Fibroblast of skin of back (primary cell): Measurements from ENCODE around the gene HSD11B1.
"Not testable (repeated sequence)": the region's sequence is repeated elsewhere in the genome, so short reads cannot be mapped to it uniquely, and the experiment has no call there.

Source experiments
- DNase-seq: peaks from one replicate; pipeline ENCODE4 v3.0.0-alpha.2; 2013

Gene HSD11B1

DNA sequence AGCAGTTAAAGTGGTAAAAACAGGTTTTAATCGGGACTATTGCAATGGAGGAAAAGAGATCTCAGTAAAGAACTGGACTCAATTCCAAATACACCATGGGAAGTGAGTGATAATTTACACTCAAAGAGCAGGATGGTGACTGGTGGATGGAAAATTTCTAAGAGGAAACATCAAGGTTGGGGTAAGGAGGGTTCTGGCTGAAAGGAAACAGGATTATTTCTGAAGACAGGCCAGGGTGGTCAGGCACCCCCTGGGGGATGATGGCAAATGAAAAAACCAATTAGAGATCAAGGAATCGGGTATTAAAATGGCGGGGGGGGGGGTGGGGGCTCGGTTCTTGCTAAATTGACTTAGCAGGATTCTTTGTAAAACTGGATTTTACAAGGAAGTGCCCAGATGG is 12.3 kb upstream of the HSD11B1 start:
- DNase-seq, result no peak

DNA sequence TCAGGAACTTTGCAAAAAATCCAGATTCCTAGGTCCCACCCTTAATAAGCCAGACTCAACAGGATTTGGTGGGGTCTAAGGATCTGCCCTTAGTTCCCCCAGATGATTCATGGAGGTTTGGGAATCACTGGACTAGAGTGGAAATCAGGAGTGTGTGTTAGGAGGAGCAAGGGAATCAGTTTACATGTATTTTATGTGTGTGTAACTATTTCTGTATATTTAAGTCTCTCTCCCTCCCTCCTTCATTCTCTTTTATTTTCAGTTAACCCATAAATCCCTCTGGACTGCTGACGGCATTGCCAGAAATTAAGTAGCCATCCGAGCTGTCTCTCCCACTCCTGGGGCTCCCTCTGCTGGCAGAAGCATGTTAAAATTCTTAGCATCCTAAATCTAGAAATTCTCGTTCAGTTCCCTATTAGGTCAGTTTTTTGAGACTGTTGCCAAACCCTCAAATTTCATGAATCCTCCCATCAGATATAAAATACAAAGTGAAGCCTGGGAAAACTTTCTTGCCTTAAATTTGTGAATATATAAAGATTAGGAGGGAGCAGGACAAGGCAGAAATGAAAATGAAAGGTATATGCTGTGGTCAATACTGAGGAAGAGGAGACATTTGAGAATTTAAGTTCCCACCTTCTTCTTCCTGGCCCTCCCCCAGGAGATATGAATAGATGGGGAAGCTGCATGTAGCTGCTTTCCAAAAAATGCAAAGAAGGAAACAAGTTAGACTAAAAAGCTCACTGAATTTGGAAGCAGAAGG is 11.7 kb upstream of the HSD11B1 start:
- DNase-seq, result peak; percentile 78

- DNase-seq, result no peak
Observed at GRCh38 chr1:209696673-209697072, 8.0 kb upstream of the HSD11B1 start.

- no peak for DNase-seq
Observed at GRCh38 chr1:209697126-209697525, 7.5 kb upstream of the HSD11B1 start.

DNA sequence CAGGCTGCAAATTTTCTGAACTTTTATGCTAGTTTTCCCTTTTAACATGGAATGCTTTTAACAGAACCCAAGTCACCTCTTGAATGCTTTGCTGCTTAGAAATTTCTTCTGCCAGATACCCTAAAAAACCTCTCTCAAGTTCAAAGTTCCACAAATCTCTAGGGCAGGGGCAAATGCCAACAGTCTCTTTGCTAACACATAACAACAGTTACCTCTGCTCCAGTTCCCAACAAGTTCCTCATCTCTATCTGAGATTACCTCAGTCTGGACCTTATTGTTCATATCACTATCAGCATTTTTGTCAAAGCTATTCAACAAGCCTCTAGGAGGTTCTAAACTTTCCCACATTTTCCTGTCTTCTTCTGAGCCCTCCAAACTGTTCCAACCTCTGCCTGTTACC is 4.0 kb upstream of the HSD11B1 start:
- not testable (repeated sequence) for DNase-seq

DNA sequence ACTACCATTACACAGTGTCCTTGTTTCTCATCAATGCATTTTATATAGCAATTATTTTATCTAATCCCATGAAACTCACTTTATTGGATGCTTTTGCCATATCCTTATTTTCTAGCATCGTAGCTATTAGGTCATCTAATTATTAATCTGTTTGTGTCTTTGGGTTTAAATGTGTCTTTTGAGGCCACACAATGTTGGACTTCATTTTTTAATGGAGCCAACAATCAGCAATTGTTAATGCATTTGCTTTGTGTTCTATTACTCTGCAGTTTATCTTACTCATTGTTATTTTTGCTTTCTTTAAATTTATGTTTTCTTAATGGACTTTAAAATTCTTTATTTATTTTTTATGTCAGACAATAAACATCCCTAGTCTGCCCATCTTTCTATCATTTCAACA is 1.8 kb upstream of the HSD11B1 start:
- no peak for DNase-seq

DNA sequence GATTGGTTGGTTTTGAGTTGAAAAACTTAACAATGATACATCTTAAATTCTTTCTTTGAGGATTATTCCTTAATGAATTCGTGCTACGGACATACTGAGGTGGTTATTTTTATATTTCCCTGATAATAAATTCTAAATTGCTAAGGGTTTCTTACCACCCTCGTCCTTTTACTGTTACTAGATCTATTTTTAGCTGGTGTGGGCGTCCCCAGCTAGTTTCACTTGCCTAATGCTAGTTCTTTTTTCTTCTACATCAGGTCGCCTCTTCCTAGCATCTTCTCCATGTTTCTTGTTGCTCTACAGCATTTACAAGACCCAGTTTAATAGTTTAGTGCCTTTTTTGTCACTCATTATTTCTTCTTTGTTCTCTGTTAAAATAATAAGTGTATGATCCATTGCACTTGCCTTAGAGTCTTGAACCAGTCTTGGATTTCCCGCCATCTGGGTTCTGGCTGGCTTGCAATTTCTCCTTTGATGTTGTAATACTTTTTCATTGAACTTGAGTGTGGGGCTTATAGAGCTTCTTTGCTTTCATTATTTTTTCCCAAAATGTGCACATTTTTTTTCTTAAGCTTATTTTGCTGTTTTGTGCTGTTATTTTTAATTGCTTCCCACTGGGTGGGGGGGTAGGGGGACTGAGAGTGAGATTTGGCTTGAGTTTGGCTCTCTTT is 677 bp upstream of the HSD11B1 start:
- no peak for DNase-seq

GRCh38 chr1:209705033-209705598 is 470 bp downstream of the HSD11B1 start:
- DNase-seq, result no peak

DNA sequence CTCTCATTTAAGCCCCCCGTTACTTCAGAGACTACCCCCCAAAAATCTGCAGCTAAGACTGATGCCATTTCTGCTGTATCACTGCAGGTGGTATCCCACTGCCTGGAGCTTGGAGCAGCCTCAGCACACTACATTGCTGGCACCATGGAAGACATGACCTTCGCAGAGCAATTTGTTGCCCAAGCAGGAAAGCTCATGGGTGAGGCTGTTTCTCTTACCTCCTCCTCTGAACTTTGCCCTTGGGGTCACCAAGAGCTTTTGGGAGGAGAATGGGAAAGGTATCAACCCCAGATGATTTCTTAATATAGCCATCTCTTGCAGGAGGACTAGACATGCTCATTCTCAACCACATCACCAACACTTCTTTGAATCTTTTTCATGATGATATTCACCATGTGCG is 2.0 kb downstream of the HSD11B1 start:
- DNase-seq, result no peak

DNA sequence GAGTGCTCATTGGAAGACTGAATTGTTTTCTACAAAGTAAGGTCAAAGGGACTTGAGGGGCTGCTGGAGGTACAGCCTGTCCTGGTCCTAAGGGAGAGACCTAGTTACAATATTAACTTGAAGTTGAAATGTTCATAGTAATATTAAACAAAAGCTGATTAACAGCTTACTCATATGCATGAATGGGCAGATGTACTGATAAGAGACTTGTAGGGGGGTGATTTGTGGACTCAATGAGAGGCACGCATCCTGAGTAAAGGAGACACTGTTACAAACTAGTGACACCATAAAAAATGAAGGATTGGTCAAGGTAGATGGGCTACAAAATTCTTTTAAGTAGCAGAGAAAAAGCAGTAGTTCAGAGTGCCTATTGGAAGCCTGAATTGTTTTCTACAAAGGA is 2.7 kb downstream of the HSD11B1 start:
- DNase-seq, result no peak

DNA sequence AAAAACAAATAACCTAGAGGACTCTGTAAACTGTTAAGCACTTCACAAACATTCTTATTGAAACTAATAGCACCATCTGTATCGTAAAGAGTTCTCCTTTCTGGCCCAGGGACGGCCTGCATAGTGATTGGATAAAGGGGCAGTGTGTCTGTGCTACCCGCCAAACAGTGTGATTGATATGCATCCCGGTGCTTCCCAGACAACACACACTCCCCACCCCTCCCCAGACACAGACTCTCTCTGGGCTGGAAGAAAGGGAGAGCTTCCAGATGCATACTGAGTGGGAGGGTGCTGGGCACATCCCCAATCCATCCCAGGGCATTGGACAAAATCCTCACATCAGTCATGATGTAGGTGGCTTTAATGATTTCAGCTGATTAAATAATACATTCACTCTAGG is 3.7 kb downstream of the HSD11B1 start:
- DNase-seq, result no peak

DNA sequence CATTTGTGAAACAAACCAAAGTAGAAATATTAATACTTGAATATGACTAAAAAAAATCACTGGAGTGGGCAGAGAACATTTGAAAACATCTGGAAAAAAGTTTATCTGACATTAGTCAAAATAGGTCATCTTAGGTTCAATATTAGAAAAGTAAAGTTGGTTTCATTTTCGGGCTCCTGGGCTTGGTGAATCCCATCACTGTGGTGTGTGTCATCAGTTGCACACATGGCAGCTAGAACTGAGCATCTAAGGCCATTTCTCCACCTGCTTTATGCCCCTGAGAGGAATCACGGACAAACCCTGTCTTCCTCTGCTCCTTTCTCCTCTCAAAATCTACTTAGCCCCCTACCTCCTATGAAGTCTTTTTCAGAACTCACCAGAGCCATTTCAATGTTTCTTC is 5.4 kb downstream of the HSD11B1 start:
- DNase-seq, result no peak

DNA sequence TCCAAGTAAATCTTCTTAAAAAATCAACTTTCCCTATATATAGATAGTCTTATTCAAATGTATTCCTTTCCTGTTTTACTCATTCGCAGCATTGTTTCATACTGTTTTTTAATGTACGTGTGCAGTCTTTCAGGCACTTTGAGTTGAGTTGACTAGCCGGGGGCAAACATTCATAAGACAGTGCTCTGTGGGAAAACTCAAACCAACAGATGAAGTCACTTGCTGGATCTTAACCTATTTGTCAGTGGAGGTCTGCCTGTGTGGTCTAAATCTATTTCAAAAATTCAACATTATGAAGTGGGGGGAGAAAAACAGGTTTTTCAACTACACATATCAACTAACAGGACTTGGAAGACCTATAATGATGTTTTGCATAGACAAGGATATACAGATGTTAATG is 6.2 kb downstream of the HSD11B1 start:
- DNase-seq, result no peak

DNA sequence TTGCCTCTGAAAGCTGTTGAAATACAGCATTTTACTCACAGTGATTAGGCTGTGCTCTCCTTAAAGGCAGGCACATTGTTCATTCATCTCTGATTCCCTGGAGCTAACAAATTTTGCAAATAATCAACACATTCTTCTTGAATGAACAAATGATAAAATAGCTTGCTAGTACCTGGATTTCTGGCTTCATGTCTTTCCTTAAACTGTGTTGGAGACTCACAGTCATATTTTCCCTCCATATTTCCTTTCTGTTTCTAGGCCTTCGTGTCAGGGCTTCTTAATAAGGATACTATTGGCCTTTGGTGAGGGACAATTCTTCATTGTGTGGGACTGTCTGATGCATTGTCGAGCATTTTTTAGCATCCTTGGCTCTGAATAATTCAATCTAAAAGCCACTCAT is 9.7 kb downstream of the HSD11B1 start:
- no peak for DNase-seq

DNA sequence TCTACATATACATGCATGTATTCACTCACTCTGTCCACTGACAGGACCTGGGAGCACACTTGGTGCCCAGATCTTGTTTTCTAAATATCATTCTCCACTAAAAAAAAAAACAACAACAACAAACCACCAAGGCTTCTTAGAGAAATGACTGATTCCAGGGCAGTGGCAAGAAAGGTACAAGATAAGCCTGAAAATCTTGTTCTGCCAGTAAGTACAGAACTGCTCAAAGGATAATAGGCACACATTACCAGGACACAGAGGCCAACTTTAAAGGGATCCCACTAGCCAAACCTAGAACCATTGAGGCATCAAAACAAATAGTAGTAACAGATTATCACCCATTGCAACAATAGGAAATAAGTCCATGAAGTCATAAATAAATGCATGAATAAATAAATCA is 10.7 kb downstream of the HSD11B1 start:
- DNase-seq, result no peak

DNA sequence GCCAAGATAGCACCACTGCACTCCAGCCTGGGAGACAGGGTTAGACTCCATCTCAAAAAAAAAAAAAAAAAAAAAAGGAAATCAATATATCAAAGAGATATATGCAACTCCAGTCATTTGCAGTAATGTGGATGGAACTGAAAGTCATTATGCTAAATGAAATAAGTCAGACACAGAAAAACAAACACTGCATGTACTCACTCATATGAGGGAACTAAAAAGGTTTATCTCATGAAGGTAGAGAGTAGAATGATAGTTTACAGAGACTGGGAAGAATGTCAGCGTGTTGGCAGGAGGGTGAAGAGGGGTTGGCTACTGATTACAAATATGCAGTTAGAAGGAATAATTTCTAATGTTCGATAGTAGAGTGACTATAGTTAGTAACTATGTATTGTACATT is 13.2 kb downstream of the HSD11B1 start:
- no peak for DNase-seq

DNA sequence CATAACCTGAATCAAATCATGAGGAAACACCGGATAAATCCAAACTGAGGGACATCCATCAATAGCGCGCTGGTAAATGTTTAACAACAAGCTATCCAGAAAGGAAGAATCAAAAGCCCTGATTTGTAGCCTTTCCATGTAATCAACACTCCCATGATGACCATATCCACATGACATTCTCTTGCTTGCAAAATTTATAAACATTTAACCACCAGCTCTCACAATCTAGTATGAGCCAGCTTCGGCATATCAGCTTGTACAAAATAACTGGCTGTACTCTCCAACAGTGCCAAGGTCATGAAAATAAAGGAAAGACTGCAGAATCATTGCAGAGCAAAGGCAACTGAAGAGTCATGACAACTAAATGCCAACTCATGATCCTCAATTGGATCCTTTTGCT is 15.7 kb downstream of the HSD11B1 start:
- no peak for DNase-seq

DNA sequence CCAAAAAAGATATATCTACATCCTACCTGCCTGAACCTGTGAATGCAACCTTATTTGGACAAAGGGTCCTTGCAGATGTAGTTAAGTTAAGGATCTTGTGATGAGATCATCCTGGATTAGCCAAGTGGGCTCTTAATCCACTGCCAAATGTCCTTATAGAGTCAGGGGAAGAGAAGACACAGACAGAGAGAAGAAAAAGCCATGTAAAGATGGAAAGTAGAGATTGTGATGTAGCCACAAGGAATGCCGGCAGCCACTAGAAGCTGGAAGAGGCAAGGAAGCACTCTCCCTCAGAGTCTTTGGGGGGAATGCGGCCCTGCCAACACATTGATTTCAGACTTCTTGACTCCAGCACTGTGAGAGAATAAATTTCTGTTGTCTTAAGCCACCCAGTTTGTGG is 16.2 kb downstream of the HSD11B1 start:
- DNase-seq, result peak; percentile 14

DNA sequence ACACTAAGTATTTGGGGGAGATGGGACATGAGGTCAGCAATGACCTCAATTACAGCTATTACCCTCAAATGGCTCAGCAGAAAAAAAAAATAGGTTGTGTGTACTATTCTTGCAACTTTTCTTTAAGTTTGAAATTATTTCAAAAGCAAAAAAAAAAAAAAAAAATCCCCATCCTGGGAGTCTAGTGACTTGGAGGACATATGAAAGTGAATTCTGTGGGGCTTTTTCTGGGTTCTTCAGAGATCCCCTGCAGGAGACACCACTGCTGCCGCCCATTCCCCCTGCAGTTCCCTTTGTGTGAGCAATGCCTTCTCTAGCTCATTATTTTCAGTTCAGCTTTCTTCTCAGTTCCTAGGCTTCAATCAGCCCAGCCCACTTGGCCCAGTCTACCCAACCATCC is 16.7 kb downstream of the HSD11B1 start:
- no peak for DNase-seq

- no peak for DNase-seq
Observed at GRCh38 chr1:209723265-209723664, 18.6 kb downstream of the HSD11B1 start.

DNA sequence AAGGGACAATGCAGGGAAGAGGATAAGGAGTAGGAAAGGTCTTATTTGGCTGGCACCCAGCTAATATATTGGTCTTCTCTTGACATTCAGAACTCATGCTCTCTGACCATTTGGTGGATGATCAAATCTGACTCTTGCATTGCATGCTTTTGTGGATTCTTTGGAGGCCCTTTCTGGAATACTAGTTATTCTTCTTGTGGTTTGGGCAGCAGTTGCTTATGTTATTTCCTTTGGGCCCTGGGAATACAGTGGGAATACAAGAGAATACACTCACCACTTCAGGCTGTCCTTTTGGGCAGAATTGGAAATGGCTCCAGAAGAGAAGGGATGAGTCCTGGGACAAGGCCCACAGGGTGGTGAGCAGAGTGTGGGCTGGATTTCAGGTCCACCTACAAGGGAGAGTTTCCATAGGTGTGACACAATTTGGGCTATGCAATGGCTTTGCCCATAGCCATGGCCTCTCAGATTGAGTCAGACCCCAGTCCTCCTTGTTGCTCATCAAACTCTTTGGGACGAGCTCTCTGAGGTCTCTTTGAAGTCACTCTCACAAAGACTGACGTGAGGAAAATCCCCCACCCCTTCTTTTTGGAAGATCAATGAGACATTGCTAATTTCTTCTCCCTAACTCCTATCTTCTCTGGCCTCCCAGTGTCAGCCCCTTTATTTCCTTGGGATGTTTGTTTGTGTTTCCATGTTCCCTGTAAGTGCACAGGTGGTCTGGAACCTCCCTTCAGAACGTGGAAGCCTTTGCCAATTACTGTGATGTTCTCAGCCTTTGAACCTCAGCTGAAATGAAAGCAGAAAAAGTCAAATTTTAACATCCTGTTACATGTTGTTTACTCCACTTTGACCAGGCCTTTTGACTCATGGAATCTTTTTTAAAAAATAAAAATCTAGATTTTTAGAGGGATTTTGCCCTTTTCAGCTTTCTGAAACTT is 19.4 kb downstream of the HSD11B1 start:
- peak; percentile 42 for DNase-seq

GRCh38 chr1:209727286-209727685 is 22.6 kb downstream of the HSD11B1 start:
- no peak for DNase-seq

DNA sequence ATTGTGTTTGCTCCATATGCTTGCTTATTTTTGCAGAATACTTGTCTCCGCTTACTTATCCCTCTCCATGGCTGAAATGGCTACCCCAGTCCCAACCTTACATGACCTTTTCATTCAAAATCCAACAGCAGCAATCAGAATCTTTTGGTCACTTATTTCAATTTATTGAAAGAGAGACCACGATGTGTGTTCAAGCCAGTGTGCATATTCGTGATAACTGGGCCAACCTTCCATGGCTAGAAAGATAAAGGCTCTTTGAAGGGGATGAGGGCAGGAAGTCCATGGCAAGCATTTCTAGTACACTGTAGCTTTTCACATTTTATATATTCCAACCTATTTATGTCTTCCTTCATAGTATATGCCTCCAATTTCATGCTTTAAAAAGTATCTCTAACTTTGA is 23.1 kb downstream of the HSD11B1 start:
- DNase-seq, result no peak
